HG02623 (cell line): ENCODE measurements around the gene SLMAP.
A peak's percentile ranks its signal among the peaks of the same experiment; 100 is the strongest.

Source experiments
- ATAC-seq: cut with Tn5 transposase; IDR thresholded peaks from one replicate; pipeline ENCODE4 v1.9.1; 2021; ENCODE audit warnings: moderate library complexity; ENCODE audit not compliant: unreplicated experiment

Gene SLMAP

DNA sequence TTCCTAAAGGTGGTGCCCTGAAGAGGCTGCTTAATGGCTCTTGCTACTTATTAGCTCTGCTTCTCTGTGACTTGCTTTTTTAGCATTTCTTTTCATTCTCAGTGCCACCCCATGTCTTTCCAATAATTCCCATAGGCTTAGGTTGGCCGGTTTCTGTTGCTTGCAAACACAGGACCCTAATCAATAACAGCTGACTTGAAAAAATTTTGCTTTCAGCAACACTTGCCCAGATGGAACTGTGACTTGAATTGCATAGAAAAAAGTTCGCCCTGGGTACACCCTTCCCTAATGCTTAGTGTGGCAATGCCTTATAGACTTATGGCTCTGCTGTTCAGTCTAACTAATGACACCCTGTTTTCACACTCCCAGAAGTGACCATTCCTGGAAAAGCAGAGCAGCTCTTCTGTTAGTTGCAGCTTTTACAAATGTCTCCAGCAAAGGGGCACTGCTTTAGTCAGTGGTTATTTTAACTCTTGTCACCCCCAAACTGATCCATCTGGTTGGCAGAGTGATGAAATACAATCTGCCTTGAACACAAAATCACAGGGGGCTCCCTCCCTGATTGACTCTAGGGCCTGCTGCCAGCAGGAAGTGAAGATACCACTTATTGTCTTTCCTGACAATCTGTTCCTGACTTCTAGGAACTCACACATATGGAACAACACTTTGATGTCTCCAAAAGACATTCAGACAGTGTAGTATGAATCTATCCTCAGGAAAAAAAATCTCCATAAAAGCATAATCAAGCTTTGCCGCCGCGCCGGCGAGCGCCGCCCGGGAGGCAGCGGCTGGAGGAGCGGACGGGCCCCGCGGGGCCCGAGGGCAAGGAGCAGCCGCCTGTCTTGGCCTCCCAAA is 9.7 kb upstream of the SLMAP start:
- ATAC-seq: no peak

DNA sequence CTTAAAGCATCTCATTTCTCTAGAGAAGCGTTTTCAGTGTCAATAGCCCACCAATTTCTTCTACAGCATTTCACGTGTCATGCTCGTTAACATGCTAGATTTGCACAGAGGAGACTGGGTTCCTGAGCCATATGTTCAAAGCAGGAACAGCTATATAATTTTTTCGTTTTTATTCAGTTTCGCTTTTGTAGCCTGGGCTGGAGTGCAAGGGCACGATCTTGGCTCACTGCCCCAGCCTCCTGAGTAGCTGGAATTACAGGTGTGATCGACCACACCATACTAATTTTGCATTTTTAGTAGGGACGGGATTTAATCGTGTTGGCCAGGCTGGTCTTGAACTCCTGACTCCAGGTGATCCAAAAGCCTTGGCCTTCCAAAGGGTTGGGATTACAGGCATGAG is 6.6 kb upstream of the SLMAP start:
- ATAC-seq: no peak

DNA sequence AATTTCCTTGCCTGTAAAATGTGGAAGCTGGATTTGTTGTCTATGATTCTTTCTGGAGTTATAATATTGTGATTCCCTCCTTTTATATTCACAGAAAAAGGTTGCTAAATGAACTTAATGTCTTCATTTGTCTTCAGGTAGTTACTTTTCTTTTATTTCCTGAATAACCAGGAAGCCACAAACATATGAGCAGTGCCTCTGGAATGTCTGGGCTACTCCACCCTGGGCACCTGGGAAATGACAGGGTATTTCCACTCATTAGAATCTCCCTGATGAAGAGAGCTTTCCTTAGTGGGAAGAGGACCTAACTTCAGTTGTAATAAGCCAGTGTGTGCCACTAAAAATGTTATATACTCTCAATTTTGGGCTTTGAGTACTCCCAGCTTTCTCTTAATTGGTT is 3.8 kb upstream of the SLMAP start:
- ATAC-seq: no peak

DNA sequence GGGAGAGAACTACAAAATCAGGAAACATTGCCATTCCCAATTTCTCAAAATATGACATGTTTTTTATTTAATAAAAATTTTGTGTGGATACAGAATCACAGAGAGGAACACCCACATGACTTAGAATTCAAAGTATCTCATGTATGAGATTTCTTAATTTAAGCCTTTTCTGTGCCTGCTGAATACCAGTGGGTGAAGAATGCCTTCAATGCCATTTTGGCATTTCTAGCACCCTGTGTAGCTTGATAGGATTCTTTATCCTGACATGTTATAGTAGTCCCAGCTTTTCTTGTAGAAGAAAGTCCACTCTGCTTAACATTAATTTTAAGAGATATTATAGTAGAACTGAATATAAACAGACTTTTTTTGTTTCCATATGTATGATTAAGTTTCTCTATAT is 3.1 kb upstream of the SLMAP start:
- no peak for ATAC-seq

DNA sequence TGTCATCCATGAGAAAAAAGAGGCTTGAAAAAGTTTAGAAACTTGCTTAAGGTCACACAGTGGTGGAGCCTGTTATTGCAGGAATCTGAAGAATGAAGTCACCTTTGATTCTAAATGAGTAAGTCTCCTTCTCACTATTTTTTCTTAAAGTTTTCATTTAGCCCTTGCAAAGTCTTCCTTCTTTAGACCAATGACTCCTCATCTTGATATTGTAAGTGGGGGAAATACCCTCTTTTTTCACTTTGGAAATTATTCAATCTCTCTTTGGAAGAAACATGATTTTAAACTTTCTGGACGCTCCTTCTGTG is 787 bp upstream of the SLMAP start:
- ATAC-seq: no peak

DNA sequence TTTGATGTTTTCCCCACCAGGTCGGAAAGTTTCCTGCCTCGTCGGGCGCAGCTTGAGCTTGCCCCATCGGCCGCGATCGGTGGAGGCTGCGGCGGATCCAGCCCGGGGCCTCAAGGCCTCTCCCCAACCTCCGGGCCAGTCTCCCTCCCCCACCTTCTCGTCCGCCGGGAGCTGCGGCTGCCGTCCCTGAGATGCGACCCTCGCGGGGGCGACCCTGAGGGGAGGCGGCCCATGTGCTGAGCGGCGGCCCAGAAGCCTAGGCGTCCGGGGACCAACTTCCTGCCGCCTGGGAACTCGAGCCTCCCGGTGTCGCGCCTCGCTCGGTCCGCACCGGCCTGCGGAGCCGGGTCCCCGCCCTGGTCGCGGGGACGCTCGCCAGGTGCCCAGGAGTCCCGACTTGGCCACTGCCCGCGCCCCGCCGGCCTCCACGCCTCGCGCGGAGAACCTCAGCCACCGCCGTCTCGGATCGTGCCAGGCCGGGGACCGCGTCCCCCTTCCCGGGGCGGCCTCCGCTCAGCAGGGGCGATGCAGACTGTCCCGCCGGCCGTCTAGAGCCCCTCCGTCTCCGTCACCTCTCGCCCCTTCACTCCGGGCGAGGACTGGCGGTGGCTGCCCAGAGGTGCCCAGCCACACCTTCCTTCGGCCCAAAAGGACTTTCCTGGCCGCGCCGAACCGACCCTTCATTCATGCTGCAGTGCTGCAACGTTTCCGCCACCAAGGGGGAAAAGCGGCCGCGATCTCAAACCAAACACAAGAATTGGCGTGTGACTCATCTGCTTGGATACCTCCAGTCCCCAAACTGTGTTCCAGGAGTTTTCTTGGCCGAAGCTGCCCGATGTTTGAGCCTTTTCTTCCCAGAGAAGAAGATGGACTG is 656 bp downstream of the SLMAP start:
- peak; percentile 21 for ATAC-seq

DNA sequence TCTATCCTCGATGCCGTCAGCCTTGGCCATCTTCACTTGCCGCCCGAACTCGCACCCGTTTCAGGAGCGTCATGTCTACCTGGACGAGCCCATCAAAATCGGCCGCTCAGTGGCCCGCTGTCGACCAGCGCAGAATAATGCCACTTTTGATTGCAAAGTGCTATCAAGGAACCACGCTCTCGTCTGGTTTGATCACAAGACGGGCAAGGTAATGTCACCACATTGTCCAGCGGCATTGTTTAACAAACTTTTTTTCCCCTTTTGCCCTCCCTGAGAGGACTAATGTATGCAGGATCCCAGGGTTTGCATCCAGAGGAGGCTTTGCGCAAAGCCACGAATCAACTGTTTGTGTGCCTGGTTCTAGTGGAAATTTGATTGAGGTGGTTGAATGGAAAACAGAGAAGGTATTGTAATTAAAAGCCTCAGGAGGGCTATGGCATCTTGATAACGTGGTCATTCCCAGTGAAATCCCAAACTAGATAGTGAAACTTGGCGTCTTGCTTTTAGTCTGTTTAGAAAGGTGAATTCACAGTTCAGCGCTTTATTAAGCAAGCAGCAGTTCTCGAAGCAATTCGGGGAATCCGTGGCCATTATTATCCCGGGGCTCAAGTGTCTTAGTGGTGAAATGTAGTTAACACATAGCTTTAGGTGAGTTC is 1.7 kb downstream of the SLMAP start:
- no peak for ATAC-seq

DNA sequence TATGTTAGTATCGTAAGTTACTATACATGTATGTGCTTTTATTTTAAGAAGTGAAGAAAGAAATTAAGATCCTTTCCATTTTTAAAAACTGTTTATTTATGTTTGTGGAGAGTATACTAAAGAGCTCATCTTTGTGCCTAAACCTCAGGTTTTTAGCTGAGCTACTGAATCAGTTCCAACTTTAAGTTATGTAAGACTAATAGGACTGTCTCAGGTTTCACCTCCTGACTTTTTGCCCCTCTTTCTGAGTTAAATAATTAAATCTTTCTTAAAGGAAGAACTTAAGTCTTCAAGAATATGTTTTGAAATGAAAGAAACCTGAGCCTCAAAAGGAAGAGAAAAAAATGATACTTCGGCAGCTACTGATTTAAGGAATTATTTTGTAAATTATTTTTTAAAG is 2.6 kb downstream of the SLMAP start:
- no peak for ATAC-seq

DNA sequence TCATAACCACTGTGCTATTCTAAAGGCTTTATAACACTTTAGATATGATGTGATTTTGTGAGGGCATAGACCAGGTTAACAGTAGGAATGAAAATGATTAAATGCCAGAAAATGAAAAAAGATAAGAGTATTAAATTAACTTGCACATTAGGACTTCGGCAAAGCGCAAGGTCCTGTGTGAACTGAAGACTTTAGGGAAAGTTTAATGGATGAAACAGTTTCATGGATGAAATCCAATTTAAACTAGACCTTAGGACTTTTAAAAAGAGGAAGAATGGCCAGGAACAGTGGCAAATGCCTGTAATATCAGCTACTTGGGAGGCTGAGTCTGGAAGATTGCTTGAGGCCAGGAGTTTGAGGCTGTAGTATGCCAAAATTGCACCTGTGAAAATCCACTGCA is 8.7 kb downstream of the SLMAP start:
- no peak for ATAC-seq

DNA sequence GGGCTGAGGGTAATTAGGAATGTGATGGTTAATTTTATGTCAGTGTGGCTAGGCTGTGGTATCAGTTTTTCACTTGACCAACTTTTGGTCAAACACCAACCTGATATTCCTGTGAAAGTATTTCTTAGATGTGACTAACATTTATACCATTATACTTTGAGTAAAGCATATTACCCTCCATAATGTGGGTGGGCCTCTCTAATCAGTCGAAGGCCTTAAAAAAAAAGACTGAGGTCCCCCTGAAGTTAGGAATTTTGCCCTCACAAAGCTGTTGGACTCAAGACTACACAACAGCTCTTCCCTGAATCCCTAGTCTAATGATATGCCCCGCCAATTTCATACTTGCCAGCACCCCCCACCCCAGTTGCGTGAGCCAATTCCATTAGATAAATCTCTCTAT is 12.5 kb downstream of the SLMAP start:
- ATAC-seq: no peak

DNA sequence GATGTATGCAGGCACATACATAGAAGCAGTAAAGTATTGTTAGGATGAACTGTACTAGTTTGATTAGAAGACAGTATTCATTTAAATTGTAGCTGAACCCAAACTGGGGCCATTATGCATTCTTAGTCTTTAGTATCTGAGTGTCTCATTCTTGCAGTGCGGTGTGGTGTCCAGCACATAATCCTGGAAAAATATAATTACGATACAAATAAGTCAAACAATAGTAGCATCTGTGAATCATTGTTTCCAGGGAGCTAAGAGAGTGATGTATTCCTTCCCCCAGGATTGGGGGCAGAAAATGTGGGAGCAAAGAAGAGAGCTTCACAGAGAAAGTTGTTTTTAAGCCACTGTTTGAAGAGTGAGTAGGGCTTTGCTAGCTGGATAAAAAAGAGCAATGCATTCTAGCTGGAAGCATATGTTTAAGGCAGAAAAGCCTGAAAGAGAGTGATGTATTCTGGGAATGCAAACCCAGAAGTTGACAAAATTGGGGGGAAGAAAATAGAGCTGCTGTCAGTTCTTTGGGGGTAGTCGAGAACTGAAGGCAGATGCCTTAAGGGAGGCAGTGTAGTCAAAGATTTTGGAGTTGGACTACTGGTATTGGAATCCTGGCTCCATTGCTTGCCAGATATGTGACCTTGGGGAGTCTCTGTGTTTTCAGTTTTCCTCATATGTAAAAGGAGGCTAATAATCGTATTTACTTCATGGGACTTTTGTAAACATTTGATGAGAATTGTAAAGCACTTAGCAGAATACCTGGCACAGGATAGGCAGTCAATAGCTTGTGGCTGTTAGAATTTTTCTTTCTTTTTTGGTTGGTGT is 14.1 kb downstream of the SLMAP start:
- no peak for ATAC-seq

DNA sequence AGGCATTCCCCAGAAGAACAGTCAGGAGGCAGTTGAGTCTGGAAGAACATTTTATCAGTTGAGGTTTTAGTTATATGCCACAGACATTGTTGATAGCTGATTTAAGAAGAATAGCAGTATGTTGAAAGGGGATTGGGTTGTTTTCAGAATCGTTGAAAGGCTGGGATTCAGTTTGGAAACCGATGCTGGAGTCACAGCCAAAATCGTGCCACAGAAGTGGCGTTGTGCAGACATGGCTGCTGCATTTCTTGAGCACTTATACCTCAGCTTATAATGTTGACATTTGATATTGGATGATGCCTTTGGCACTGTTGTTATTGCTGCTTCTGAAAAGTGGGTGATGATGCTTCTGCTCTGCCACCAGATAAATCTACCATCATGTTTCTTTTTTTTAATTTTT is 16.1 kb downstream of the SLMAP start:
- no peak for ATAC-seq

DNA sequence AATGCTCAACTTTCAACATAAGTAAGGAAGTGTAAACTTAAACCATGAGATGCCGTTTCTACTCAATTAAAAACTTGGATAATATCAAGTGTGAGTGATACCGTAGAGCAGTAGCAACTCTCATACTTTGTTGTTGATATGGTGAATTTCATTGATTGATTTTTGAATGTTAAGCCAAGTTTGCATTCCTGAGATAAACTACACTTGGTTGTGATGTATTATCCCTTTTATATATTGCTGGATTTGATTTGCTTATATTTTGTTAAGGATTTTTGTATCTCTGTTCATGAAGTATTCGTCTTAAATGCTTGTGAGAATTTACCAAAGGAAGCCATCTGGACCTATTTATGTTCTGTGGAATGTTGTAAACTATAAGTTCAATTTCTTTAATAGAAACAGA is 21.7 kb downstream of the SLMAP start:
- no peak for ATAC-seq

DNA sequence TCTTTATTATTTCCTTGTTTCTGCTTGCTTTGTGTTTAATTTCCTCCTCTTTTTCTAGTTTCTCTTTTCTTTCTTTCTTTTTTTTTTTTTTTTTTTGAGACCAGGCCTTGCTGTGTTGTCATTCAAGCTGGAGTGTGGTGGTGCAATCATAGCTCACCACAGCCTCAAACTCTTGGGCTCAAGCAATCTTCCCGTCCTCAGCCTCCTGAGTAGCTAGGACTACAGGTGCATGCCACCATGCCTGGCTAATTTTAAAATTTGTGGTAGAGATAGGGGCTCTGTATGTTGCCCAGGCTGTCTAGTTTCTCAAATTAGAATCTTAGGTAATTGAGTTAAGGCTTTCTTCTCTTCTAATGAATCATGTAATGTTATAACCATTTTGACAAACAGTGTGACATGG is 22.4 kb downstream of the SLMAP start:
- ATAC-seq: no peak

DNA sequence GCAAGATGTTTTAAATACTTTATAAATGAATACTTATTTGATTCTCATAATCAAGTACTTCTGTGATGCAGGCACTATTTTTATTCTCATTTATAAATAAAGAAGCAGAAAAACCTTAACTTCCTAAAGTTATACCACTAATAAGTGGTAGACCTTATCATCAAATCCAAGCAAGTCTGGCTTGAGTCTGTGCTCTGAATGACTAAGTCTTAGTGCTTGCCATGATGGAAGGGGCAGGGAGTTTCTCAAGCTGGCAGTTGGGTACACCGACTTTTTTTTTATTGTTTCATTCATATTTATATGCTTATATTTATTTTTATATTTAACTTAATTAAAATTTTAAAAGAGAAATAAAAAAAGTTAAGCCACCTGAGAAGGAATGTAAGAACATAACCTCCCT is 23.6 kb downstream of the SLMAP start:
- no peak for ATAC-seq

DNA sequence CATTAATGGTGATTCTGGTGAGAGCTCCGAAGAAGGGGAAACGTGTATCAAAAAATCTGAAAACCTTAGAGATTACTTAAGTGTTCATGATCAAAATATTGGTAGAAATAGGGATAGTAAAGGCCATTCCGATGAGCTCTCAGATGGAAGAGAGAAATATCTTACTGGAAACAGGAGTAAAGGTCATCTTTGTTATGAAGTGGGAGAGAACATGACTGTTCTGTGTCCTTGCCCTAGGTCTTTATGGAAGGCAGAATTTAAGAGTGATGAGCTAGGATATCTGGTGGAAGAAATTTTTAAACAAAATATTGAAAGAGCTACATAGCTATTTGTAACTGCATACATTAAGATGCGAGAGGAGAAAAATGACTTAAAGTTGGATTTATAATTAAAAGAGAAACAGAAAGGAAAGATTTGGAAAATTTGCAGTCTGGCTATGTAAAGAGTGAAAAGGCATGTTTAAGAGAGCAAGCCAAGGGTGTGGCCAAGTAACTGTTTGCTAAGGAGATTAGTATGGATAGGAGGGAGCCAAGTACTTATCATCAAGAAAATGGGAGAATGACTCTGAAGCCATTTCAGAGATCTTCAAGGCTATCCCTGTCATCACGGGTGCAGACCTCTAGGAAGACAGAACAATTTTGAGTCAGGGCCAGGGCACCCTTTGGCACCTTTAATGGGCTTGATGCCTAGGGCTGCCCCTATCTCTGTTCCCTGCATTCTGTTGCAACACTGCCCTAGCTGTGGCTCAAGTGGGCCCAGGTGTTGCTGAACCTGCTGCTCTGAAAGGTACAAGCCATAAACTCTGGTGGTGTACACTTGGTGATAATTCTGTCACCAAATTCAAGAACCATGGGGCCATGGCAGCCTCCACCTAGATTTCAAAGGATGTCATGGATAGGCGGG is 27.3 kb downstream of the SLMAP start:
- ATAC-seq: no peak

DNA sequence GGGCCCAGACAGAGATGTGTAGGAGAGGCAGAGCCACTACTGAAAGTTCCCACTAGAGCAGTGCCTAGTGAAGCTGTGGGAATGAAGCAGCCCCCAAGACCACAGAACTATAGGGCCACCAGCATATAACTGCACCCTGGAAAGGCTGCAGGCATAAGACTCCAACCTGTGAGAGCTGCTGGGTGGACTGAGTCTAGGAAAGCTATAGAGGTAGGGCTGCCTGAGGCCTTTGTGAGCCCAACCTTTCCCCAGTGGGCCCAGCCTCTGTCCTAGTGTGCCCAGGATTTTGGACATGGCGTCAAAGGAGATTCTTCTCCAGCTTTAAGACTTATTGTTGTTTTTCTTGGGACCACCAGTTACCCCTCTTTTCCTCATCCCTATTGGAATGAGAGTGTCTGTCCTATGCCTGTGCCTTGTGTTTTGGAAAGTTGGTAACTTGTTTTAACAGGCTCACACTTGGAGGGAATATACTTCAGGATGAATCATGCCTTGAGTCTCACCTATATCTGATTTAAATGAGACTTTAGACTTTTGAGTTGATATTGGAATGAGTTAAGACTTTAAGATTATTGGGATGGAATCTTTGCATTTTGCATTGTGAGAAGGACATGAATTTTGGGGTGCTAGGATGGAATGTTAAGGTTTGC is 28.1 kb downstream of the SLMAP start:
- no peak for ATAC-seq

DNA sequence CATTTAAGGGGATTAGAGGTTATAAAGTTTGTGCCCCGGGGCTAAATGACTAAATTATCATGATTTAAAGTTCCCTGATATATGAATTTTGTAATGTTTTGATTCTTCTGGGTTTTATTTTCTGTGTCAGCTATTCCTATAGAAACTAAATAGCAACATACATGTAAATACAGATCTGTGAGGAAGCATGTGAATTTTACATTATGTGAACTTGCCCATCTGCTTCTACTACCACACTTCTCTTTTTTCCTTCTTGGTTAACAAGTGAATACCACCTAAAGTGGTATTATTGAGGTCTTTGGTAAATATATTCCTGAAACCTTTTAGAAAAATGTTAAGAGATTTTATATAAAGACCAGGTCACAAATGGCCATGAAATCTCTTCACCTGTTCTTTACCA is 29.3 kb downstream of the SLMAP start:
- no peak for ATAC-seq

DNA sequence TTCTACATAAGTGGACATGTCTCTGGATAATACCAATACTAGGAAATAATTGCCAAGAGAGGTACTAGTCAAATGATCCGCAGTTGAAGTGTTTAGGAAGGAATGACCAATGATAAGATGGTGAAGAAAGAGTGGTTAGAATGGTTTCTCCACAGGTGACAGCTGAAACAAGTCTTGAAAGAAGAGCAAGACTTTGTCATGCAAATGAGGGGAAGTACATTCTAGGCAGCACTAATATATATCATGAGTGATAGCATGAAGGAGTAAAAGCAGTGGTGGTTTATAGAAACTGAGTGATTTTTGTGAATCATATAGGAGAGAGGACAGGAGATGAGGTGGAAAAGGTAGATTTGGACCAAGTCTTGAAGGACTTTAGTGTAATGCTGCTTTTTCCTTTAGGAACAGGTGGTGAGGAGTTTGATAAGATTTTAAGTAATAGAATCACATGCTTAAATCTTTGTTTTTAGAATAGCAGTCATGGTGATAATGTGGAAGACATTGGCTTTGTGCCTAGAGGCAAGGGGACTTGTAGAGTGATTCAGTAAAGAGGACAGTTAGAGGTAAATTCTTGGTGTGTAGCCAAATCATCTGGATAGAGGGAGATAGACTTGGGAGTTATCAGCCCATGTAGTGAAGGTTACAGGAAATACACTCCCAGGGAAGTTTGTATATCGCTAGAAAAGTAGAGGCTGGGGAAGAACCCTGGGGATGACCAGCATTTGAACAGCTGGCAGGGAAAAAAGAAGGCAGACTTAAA is 31.9 kb downstream of the SLMAP start:
- ATAC-seq: peak; percentile 94
